Stimulated activated CD4-positive, alpha-beta T cell treated with anti-CD3 and anti-CD28 coated beads, Interleukin-4, amount 100 ng/mL, for 1 hour (primary cell): Measurements from ENCODE around the gene RINT1.
A peak's percentile ranks its signal among the peaks of the same experiment; 100 is the strongest.
"Not testable (repeated sequence)": the region's sequence is repeated elsewhere in the genome, so short reads cannot be mapped to it uniquely, and the experiment has no call there.

ENCODE experiments used
- DNase-seq: peaks from one replicate; pipeline ENCODE4 v3.0.0-alpha.2; 2020

RINT1 gene

DNA sequence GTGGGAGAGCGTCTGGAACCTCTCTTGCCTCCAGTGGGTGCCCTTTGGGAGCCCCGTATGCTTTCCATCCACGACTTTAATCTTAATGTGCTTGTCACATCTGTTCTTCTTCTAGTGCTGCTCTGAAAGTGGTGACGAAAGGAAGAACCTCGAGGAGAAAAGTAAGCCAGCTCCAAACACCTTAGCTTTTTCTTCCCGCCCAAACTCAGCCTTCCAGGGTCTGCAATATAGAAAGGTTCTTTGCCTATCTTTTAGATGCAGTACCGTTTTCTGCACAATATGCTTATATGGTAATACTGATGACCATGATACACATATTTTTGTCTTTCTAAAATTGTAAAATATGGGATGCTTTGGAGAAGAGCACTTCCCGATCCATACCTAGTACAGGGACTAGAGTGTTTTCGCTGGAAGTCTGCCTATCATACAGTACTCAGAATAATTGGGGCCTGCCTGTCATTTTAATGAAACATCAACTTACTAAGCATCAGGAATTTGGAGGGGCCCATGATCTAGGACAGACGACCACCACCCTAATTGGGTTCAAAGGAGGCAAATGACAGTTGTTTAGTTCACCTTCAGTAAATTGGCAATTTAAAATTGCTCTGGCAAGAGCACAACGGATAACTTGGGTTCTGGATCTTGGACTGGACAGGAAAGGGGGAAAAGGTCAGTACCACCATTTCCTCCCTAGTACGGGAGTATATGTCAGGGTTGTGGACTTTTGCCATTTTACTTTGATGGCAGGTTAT is 884 bp downstream of the RINT1 start:
- no peak for DNase-seq

DNA sequence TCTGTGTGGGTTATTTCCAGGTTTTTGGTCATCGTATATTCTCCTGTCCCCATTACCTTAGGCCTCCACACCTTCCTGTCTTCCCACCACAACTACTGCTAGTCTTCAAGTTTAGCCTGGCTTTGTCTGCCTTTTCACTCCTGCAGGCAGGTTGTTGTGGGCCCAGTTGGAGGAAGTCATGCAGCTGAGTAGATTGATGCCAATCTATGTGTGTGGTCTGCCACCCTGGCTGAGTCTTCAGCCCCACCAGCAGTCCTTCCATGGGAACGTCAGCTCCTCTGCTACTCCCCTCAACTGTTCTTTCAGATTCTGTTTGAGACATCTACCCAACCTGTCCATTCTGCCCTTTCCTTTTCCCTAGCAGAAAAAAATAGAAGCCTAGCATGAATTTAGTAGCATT is 6.3 kb downstream of the RINT1 start:
- DNase-seq: no peak

DNA sequence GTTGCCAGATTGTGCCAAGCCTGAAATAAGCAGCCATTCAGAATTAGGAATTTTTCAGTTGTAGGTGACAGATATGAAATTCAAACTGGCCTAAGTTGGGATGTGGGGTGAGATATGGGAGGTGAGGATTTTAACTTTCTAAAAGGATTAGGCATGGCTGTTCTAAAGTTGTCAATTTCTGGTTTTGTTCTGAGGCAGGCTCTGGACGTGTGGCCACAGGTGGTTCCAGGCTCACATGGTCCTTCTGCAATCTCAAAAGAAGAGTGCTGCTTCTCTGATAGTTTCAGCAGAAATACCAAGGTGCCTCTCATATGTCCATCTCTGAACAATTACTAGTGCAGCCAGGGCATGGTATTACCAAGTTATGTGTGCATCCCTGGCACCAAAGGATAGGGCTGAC is 27.9 kb downstream of the RINT1 start:
- DNase-seq: no peak

DNA sequence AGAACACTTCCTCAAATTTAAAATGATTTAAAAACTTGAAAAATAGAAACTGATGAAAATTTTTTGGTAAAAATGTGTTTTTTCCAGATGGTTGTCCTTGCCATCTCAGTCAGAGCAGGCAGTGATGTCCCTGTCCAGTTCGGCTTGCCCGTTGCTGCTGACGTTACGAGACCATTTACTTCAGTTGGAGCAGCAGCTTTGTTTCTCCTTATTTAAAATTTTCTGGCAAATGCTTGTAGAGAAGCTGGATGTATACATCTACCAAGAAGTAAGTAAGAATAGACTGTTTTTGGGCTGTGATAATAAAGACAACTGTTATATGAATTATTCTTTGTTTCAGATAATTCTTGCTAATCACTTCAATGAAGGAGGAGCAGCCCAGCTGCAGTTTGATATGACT is 33.2 kb downstream of the RINT1 start:
- DNase-seq: no peak

DNA sequence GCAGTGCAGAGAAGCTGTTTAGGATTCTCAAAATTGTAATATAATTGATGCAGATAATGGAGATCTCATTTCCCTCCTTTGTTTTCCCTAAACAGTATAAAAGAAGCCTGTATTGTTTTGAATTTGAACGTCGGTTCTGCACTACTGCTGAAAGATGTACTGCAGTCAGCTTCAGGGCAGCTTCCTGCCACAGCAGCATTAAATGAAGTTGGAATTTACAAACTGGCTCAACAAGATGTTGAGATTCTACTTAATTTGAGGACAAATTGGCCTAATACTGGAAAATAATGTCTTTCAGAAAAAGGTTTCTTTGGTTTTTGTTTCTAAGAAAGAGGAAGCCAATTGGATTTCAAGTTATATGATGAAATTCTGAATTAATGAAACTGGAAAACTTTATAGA is 35.0 kb downstream of the RINT1 start:
- no peak for DNase-seq

DNA sequence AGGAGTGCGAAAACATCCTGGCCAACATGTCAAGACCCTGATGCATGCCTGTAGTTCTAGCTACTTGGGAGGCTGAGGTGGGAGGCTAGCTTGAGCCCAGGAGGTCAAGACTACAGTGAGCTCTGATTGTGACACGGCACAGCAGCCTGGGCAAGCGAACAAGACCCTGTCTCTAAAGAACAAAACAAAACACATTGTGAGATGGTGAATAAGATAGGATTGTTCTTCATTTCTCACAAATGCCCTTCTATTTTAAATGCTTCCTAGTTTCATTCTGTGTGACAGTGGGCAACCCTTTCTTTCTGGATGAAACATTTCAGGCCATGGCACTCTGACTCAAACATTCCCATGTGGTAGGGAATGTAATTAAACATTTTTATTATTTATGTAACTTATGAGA is 35.8 kb downstream of the RINT1 start:
- DNase-seq: no peak

DNA sequence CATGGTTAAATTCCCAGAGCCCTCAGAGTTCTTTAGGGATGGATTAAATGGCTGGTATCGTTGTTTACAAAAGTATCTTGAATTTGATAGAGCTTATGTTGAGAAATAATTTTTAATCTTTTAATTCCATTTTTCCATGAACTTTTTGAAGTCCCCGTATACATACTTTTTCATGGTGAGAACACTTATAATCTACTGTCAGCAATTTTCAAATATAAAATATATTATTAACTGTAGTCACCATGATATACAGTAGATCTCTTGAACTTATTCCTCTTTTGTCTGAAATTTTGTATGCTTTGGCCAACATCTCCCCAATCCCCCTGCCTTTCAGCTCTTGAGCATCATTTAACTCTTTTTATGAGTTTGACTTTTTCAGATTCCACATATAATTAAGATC is 39.9 kb downstream of the RINT1 start:
- DNase-seq: no peak

DNA sequence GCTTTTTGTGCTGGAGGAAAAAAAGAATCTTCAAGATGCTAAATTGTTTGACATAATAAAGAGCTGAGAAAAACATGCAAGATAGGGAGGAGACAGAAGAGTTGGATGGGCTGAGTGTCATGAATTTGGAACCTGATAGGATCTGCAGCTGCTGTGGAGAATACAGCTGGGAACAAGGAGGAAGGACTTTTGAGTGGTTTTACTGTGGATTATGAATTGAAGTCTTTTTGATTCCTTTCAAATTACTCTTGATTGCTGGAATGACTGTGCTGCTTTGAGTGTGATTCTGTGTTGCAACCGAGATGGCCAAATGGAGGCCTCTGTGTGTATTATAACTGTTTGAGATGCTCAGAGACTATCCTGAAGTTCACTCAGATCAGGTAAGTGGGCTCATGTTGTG is 45.2 kb downstream of the RINT1 start:
- DNase-seq: no peak

DNA sequence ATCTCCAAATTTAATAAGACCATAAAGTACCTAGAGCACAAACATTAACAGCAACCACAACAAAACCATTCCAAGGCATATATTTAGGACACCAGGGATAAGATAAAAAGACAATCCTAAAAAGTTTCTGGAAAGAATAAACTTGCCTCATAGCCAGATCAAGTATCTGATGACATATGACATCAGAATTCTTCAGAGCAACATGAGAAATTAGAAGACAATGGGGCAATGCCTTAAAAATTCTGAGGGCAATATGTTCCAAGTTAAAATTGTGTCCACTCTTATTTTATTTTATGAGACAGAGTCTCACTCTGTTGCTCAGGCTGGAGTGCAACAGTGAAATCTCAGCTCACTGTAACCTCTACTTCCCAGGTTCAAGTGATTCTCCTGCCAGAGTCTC is 46.5 kb downstream of the RINT1 start:
- no peak for DNase-seq

DNA sequence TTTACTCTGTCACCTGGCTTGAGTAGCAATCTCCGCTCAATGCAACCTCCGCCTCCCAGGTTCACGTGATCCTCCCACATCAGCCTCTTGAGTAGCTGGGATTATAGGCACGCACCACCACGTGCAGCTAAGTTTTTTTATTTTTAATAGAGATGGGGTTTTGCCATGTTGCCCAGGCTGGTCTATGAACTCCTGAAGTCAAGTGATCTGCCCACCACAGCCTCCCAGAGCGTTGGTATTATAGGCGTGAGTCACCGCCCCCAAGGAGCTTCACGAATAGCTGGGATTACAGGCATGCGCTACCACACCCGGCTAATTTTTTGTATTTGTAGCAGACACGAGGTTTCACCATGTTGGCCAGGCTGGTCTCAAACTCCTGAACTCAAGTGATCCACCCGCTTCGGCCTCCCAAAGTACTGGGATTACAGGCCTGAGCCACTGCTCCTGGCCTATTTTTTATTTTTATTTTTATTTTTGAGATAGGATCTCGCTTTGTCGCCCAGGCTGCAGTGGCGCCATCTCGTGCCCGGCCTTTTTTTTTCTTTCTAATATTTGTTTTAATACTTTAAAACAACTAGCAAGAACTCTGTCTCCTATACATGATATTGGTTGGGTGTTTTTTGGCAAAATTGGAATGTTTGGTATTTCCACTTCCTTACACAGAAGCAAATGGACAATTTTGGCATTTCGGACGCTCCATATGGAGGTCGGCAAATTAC is 48.2 kb downstream of the RINT1 start:
- no peak for DNase-seq

DNA sequence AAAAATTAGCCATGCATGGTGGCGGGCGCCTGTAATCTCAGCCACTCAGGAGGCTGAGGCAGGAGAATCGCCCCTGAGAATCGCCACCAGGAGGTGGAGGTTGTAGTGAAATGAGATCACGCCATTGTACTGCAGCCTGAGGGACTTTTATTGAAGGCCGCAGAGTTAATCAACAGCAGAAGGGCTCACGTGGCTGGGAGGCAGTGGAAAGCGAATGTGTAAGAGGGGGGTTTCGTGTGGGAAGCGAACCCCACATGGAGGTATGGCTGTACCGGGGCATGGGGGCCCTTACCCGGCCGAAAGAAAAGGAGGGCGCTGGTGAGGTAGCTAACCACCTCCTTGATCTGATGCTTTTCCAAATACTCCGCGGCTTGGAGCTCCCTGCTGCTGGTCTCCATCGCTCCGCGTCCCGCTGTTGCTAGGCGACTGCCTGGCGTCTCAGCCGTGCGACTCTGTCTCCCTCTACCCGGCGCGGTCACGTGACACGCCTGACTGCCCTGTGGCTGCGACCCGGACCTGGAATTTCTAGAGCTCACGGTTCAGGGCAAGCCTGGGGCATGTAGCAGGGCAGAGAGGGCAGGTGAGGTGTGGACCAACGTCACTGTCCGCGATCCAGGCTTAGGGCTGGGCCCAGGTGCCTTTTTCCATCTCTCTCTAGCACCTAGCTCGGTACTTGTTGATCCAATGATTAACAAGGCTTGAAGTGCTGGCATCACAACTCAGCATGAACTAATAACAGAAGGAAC is 49.2 kb downstream of the RINT1 start, which contains the start of gene EFCAB10:
TSS of gene EFCAB10 (minus strand) at position 428 of the 746 bp plus-strand sequence. CDS start at position 398, 30 bp downstream.
- DNase-seq: peak; percentile 45

DNA sequence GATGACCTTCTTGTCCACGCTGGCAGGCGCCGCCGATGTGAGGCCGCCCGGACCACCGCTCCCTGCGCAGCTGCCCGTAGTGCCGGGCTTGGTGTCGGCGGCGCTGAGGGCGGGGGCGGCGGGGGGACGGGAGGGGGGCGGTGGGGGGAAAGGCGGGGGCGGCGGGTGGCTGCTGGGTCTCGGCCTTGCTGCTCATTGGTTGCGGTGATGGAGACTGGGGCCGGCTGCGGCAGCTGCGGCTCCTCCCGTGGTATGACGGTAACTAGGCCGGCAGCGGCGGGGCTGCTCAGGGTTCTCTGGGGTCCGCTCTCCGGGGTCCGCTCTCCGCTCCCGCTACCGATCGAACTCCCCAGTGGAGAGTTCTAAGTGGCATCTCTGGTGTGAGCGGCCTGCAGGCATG is 51.1 kb downstream of the RINT1 start:
- no peak for DNase-seq

DNA sequence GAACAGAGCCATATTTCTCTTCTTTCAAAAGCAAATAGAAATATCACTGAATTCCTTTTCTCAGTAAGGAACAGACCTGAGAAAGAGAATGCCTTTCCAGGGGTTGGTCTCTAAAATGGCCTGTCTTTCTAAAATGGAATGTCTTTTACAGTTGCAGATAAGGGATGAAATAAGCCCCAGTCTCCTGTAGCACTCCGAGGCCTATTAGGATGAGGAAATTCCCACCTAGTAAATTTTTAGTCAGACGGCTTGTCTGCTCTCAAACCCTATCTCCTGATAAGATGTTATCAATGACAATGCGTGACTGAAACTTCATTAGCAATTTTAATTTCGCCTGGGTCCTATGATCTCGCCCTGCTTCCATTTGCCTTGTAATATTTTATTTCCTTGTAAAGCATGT is 52.2 kb downstream of the RINT1 start:
- DNase-seq: no peak

DNA sequence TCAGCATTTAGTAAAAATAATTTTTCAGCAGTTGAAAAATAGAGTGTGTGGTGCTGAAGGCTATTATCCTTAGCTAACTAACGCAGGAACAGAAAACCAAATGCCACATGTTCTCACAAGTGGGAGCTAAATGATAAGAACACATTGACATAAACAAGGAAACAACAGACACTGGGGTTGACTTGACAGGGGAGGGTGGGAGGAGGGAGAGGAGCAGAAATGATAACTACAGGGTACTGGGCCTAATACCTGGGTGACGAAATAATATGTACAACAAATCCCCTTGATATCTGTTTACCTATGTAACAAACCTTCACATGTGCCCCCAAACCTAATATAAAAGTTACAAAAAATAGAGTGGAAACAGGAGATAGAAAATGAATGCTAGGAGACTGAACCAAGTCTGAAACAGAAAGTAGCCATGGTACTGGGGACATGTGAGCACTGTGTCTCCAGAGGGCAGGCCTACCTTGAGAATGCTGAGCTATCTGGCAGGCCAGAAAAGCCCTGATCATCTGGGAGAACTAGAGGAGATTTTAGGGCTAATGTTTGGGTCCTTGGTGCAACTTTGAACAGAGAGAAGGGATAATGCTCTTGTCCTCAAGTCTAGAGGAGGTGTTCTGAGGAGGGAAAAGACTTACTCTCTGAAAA is 54.0 kb downstream of the RINT1 start:
- no peak for DNase-seq

DNA sequence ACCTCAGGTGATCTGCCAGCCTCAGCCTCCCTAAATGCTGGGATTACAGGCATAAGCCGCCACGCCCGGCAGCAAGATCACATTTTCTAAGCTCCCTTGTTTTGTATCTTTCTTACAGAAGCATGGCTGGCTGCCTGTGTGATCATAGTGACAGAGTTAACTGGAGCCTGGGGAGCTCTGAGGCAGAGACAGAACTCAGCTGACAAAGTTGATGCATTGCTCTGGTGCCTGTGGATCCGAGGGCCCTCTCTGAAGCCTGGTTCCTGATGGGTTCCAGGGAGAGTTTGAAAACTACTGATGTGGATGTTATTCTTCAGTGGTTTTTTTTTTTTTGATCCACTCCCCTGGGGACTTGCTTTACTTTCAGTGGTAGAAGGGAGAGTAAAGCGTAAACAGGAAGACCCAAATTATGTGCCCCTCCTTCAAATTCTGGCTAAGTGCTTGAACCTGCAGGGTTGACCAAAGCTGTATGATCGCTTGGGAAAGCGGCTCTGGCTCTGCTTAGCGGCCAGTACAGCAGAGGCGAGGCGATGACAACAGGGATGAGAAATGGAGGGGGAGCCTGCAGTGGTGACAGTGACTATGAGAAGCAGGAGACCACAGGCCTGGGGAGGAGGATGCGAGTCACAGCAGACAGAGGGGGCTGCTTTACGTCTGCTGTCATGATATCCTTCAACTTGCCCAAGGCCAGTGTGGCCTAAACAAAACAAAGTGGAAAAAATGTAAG is 56.1 kb downstream of the RINT1 start:
- DNase-seq: no peak

DNA sequence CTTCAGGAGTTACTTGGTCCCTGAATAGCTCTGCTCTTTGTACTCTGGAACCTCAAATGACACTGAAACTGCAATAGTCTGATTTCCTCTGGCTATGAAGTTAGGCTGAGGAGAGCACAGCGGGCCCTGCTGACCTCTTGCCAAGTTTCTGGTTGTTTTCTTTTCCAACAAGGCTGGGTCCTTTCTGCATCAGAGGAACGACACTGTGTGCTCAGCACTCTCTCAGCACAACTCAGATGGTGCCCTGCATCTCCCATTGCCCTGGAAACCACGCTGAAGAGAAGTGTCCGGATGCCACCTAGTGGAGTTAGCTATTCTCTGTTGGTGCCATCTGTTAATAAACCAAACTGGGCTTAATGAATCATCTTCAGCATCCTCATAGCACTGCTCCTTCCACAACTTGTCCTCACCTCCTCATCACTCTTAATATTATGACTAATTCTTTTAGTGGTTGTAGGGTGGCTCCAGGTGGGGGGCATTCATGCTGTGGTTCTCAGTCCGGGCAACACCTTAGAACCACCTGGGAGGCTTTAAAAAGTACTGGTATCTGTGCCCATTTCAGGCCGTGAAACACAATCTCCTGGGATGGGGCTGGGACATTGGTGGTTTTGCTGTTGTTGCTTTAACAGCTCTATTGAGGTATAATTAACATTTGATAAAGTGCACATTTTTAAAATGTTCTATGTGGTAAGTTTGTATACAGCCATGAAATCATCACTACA is 57.5 kb downstream of the RINT1 start:
- peak; percentile 40 for DNase-seq

DNA sequence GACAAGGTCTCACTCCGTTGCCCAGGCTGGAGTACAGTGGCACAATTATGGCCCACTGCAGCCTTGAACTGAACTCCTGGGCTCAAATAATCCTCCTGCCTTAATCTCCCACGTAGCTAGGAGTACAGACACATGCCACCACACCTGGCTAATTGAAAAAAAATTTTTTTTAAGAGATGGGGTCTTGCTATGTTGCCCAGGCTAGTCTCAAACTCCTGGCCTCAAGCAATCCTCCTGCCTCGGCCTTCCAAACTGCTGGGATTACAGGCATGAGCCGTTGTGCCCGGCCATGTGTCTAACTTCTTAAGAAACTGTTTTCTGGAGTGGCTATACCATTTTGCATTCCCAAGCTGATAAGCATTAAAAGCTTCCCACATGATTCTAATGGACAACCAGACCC is 58.8 kb downstream of the RINT1 start:
- no peak for DNase-seq

DNA sequence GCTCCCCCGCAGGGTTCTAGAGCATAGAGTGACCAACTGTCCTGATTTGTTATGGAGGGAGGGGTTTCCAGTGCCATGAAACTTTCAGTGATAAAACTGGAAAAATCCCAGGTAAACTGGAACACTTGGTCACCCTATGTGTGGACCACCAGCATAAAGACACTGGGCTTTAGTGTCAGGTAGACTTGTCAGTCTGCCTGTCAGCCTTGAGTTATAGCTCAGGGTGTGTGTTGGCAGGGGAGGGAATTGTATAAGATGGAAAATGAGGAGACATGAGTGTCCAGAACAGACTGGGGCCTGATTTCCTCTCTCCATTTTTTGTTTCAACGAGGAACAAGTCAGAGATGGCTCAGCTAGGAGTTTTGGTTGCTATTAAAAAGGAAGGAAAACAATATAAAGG is 59.5 kb downstream of the RINT1 start:
- no peak for DNase-seq

DNA sequence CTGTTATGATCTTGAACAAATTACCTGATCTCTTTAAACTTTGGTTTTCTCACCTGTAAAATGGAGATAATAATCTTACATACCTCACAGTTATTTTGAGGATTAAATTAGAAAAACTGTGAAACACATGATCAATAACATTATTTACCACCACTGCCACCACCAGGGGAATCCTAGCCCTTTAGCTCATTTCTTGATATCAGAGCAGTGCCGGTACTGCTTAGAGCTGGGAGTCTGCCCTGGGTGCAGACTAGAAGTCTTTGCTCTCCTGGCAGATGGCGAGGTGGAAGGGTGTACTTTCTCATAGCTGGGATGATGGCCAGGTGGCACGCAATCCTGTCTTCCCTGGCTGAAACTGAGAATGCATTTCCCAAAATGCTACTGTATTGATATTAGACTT is 62.0 kb downstream of the RINT1 start:
- DNase-seq: no peak

DNA sequence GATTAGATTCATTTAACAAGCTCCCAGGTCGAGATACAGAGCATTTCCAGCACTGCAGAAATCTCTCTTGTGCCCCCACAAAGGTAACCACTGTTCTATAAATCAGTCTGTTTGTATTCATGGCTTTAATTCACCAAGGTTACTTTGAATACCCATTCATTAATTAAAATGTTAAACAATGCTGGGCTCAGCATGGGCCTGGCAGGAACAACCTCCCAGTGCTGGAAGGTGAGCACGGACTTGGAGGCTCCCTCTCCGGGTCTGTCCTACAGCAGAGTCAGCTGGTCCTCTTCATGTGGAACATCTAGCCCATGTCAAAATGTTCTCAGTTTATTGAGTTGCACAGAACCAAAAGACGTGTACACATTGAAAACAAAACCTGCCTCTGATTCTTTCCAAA is 64.9 kb downstream of the RINT1 start:
- DNase-seq: no peak

DNA sequence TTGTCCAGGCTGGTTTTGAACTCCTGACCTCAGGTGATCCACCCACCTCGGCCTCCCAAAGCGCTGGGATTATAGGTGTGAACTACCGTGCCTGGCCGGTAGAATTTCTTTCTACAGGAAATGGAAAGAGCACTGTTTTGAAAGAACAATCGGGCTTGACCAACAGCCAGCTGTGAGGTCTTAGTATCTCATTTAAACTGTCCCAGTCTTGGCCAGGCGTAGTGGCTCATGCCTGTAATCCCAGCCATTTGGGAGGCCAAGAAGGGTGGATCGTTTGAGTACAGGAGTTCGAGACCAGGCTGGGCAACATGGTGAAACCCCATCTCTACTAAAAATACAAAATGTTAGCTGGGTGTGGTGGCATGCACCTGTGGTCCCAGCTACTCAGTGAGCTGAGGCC is 67.1 kb downstream of the RINT1 start:
- not testable (repeated sequence) for DNase-seq

DNA sequence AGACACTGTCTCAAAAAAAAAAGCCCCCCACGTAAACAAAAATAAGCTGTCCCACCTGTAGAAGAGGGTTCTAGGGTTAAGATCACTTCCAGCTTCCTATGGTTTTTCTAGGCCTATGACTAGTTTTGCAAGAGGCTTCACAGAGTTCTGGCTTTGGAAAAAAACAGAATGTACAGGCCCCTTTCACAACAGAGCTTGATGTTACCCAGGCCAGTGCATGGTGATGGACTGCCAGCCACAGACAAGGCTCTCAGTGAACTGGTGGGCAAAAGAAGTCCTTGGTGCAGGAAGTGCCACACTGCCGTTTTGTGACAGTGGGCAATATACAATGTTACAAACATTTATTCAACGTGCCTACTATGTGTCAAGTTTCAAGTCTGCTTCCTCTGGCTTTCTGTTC is 67.5 kb downstream of the RINT1 start:
- no peak for DNase-seq
